HG03108 (cell line): ENCODE data around the gene PDXK.

Experiments used
- ATAC-seq: cut with Tn5 transposase; IDR thresholded peaks from one replicate; pipeline ENCODE4 v1.9.1; 2021; ENCODE audit warnings: moderate library complexity; ENCODE audit not compliant: unreplicated experiment

The PDXK gene

DNA sequence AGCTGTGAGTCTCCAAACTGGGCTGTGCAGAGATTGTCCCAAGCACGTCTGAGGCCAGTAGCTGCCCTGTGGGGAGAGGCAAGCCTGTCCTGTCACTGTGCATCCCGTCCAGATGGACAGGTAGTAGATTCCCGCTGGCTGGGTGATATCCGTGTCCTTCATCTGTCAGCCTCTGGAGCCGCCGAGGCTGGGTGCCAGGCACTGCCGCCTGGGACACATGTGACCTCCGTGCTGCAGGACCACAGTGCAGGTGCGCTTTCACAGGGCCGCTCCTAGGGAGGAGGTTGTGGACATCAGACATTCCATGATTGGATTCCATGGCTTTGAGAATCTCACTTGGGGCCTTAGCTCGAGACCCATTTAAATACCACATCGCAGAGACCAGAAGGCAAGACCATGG is 4.7 kb downstream of the PDXK start:
- no peak for ATAC-seq

- ATAC-seq: no peak
Observed at GRCh38 chr21:43726686-43727518, 8.0 kb downstream of the PDXK start.

DNA sequence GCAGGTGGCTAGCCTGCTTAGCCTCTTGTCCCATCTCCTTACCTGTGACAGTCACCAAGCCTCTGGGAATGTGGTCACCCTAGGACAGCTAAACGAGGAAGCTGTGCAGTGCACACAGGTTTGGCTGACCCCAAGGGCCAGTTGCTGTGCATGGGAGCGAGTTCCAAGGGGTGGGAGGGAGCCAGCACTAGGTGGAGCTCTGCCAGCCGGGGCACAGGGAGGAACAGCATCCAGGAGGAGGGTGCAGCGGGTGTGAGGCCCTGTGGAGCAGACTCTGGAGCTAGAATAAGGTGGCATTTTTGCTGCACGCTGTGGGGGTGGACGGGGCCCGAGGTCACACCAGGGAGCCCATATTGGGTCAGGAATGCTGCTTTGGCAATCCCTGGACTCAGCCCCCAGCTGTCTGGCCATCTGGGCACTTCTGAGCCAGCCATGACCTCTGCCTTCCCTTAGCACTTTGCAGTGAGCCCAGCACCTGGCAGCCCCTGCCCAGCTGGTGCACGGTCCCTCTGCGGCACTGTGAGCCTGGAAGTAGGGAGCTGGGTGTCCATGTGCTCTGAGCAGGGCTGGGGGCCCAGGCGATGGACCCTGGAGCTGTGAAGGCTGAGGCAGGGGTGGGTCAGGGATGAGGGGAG is 8.7 kb downstream of the PDXK start:
- ATAC-seq: no peak

DNA sequence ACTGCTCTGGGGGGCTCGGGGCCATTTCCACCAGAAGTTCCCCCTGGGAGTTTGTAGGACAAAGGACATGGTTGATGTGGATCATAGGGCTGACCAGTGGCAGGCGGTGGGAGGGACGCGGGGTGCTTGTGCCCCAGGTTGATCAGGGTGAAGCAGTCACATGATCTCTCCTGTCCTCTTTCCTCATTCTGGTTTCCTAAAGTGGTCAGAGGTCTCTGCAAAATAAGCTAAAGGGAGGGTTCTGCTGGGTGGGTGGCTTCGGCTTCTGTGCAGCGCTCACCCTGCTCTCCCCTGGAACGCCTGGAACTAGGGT is 9.2 kb downstream of the PDXK start:
- no peak for ATAC-seq

DNA sequence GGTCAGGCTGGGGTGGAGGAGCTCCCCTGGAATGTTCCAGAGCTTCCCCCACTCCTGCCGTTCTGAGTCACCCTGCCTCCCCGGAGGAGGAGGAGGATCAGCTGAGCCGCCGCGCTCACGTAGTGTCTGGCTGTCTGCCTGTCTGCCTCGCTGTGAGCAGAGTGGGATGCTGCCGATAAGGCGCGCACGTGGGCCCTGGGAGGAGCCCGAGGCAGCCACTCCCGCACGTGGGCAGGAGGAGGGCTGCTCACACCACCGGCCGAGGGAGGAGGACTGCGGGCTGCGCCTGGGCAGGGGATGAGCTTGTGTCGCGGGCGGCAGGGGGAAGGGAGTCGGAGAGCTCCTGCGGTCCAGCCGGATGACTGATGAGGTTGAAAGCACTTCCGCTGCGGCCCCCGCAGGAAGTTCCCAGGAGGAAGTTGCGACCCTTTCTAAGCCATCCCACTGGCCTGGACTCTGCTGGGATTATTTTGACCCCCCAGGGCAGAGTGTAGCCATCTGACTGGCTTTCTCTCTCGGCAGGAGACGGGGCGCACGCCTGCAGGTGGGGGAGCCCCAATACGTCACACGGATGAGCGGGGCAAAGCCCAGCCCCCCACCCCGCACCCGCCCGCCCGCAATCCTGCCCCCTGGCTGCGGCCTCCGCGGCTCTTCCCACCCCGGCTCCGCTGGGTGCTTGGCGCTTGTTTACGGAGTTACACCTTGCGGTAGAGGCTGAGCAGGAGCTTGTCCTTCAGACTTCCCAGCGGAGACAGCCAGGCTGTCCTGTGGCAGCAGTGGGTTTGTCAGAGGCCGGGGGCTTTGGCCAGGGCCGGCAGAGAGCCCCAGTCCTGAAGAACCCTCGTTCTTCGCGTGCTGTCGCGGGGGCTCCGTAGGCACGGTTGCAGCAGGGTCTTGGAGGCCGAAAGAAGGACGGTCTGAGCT is 9.8 kb downstream of the PDXK start:
- peak; percentile 61 for ATAC-seq

GRCh38 chr21:43731476-43731875 is 12.5 kb downstream of the PDXK start:
- ATAC-seq: no peak

- ATAC-seq: no peak
Observed at GRCh38 chr21:43731891-43732711, 13.2 kb downstream of the PDXK start.

GRCh38 chr21:43733060-43733459 is 14.1 kb downstream of the PDXK start:
- ATAC-seq: no peak

DNA sequence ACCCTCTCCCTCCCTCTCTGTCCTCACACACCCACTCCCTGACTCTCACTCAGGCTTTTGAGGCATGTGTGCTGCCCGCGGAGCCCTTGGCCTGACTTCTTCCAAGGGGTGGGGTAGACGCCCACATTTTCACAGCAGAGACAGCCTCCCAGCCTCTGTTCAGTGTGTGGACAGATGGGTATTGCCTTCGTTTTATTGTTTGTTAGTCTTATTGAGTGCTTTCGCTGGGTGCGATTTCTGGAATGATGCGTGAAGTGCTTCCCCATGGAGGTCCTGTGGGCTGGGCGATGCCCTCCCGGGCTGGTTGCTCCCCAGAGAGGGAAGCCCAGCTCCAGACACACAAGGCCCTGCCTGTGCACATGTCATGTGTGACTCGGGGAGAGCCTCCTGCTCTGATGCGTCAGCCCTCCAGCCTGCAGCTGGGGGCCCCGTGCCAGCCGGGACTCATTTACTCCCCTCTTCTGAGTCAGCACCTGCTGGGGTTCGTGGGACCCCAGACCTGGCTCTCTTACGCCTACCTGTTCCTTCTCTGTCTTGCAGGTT is 14.7 kb downstream of the PDXK start:
- no peak for ATAC-seq

DNA sequence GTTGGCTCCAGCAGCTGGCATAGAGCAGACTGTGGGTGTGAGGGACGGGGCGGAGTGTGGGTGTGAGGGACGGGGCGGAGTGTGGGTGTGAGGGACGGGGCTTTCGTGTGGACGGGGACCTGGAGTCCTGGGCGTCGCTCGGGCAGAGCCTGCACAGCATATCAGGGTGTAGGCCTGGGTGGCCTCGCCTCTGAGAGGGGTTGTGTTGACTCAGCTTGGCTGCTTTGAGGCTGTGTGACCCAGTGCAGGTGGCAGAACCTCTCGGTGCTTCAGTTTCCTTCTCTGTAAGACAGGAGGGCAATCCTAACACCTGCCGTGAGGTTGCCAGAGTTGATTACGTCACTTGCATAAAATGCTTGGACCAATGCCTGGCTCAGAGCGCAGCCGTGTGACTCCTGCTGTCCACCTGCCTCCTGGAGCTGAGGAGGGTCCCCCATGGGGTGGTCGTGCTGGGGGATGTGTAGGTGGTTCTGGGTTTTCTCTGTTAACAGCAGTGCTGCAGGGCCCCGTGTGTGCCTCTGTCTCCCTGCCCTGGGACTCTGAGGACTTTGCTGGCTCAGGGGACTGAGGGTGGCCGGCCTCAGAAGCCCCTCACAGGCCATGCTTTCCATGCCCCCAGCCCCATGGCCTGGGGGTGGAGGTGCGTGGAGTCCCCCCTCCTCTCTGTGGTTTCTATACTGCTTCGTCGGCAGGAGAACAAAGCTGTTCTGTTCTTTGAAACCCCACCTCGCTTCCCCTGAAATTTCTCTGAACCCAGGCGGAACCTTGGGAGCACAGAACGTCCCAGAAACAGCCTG is 15.4 kb downstream of the PDXK start:
- no peak for ATAC-seq

DNA sequence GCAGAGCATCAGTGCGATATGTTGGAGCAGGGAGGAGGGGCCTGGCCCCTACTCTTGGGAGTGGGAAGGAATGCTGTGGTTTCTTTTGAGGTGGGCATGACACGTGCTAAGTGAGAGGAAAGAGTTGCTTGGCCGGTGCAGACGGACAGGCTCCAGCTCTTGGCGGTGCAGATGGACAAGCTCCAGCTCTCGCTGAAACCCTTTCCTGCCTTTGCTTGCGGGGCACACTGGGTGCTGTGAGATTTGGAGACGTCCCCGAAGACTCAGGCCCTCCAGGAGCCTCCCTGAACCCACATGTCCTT is 15.9 kb downstream of the PDXK start:
- no peak for ATAC-seq

GRCh38 chr21:43735236-43736091 is 16.5 kb downstream of the PDXK start:
- no peak for ATAC-seq

DNA sequence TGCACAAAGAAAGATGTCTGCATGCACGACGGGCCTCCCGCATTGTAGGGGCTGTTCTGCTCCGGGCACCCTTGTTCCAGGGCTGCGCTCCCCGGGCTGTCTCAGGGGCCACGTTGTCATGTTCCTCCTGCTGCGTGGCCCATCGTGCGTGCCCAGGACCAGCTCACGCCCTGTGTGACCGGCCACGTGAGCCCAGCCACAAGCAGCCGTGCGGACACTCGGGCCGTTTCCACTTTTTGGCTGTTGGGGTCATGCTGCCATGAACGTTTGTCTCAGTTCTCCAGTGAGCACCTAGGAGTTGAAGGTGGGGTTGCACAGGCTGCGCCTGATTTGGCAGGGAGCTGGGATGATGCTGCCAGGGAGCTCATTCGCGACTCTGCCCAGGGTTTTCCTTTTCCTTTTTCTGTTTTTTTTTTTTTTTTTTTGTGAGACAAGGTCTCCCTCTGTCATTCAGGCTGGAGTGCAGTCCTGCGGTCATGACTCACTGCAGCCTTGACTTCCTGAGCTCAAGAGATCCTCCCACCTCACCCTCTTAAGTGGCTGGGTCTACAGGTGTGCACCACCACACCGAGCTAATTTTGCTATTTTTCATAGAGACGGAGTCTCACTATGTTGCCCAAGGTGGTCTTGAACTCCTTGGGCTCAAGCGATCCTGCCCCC is 17.4 kb downstream of the PDXK start:
- ATAC-seq: no peak

- ATAC-seq: no peak
Observed at GRCh38 chr21:43737158-43737950, 18.4 kb downstream of the PDXK start.

DNA sequence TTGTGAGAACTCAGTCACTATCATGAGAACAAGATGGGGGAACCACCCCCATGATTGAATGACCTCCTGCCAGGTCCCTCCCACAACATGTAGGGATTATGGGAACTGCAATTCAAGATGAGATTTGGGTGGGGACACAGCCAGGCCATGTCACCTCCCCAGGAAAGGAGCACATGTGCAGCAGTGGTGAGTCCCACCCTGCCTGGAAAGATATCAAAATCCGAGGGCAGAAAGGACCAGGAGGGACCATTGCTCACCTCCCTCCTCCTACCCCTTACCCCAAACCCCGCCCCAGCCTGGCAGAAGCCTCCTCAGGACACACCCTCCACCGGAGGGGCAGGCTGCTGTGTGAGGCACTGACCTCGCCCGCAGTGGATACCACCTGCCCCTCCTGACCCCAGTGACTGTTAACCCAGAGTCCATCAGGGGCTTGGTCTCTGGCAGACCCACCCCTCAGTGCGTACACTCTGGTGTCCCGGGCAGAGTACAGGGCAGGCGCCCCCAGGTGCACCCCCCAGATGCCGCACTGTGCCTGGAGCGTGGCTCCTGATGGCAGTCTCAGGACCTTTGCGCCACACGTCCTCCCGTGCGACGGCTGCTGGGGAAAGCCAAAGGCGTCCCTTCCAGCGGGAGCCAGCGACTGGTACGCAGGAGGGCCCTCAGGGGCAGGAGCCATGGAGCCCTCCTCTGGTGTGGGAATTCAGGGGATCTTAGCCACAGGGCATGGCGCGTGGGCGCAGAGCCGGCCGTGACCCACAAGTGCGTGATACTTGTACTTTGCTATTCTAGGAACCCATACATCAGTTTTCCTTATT is 20.9 kb downstream of the PDXK start:
- no peak for ATAC-seq

- no peak for ATAC-seq
Observed at GRCh38 chr21:43740497-43741156, 21.7 kb downstream of the PDXK start.
